Measurements from ENCODE around the gene CEACAM6. TPM values are rescaled to one million over a fixed set of nuclear protein-coding genes. Genes with fewer than 3 reads are reported as not detected.
A peak's percentile ranks its signal among the peaks of the same experiment; 100 is the strongest.

Gene CEACAM6
- total and polyA plus RNA-seq, 9 of the 15 experiments (the other 6 are each of a cell fraction or from before 2014, with no cell fraction given), result 0.24 TPM; not detected in 8

DNA sequence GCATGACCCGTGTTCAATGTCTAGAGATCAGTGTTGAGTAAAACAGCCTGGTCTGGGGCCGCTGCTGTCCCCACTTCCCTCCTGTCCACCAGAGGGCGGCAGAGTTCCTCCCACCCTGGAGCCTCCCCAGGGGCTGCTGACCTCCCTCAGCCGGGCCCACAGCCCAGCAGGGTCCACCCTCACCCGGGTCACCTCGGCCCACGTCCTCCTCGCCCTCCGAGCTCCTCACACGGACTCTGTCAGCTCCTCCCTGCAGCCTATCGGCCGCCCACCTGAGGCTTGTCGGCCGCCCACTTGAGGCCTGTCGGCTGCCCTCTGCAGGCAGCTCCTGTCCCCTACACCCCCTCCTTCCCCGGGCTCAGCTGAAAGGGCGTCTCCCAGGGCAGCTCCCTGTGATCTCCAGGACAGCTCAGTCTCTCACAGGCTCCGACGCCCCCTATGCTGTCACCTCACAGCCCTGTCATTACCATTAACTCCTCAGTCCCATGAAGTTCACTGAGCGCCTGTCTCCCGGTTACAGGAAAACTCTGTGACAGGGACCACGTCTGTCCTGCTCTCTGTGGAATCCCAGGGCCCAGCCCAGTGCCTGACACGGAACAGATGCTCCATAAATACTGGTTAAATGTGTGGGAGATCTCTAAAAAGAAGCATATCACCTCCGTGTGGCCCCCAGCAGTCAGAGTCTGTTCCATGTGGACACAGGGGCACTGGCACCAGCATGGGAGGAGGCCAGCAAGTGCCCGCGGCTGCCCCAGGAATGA lies 48.4 kb upstream of the CEACAM6 start (continued):
- TF ChIP-seq SP1 (CRISPR knock-in tag; IDR thresholded peaks at IDR 0.05) (peak; percentile 42; the same call in 1 of the 2 replicates), ZNF586 (CRISPR knock-in tag; conservative IDR thresholded peaks at IDR 0.05) (no peak), ZNF830 (CRISPR knock-in tag; IDR thresholded peaks at IDR 0.05) (no peak), RBFOX2 (IDR thresholded peaks at IDR 0.05; ENCODE audit: low read depth, low read length) (no peak), ZBTB1 (CRISPR knock-in tag; IDR thresholded peaks at IDR 0.05; ENCODE audit: borderline replicate concordance, low read depth) (no peak), KLF16 (IDR thresholded peaks at IDR 0.05) (peak; percentile 60; the same call in 1 of the 2 replicates), XRCC5 (IDR thresholded peaks at IDR 0.05; ENCODE audit: low read depth, low read length) (peak; percentile 61; the same call in 1 of the 2 replicates), ZNF274 (IDR thresholded peaks at IDR 0.05; ENCODE audit: borderline replicate concordance, low read depth, low read length) (no peak), ZNF668 (CRISPR knock-in tag; IDR thresholded peaks at IDR 0.05) (no peak), HMGN3 (IDR thresholded peaks at IDR 0.05; ENCODE audit: borderline replicate concordance, extremely low read depth, insufficient read length, low read depth, low read length) (no peak), SAFB2 (IDR thresholded peaks at IDR 0.05; ENCODE audit: borderline replicate concordance, low read depth, low read length, severe bottlenecking) (no peak), RBM39 (optimal IDR thresholded peaks at IDR 0.05; ENCODE audit: low read depth, low read length) (no peak), MCM5 (IDR thresholded peaks at IDR 0.05; ENCODE audit: low read depth) (no peak), MIER1 (IDR thresholded peaks at IDR 0.05; ENCODE audit: low read depth) (peak; percentile 90), SMARCE1 (IDR thresholded peaks at IDR 0.05) (no peak), NR2C2 (CRISPR knock-in tag; IDR thresholded peaks at IDR 0.05) (no peak), NR2C2 (tag; IDR thresholded peaks at IDR 0.05) (no peak), BRD4 (IDR thresholded peaks at IDR 0.05) (no peak), HIVEP1 (CRISPR knock-in tag; IDR thresholded peaks at IDR 0.05) (no peak), GABPB2 (CRISPR knock-in tag; conservative IDR thresholded peaks at IDR 0.05) (no peak)
- TF ChIP-seq, protein P1, sequence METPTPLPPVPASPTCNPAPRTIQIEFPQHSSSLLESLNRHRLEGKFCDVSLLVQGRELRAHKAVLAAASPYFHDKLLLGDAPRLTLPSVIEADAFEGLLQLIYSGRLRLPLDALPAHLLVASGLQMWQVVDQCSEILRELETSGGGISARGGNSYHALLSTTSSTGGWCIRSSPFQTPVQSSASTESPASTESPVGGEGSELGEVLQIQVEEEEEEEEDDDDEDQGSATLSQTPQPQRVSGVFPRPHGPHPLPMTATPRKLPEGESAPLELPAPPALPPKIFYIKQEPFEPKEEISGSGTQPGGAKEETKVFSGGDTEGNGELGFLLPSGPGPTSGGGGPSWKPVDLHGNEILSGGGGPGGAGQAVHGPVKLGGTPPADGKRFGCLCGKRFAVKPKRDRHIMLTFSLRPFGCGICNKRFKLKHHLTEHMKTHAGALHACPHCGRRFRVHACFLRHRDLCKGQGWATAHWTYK (CRISPR knock-in tag; IDR thresholded peaks at IDR 0.05), result no peak
- TF ChIP-seq, protein P2, sequence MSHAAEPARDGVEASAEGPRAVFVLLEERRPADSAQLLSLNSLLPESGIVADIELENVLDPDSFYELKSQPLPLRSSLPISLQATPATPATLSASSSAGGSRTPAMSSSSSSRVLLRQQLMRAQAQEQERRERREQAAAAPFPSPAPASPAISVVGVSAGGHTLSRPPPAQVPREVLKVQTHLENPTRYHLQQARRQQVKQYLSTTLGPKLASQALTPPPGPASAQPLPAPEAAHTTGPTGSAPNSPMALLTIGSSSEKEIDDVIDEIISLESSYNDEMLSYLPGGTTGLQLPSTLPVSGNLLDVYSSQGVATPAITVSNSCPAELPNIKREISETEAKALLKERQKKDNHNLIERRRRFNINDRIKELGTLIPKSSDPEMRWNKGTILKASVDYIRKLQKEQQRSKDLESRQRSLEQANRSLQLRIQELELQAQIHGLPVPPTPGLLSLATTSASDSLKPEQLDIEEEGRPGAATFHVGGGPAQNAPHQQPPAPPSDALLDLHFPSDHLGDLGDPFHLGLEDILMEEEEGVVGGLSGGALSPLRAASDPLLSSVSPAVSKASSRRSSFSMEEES (CRISPR knock-in tag; IDR thresholded peaks at IDR 0.05), result no peak
- TF ChIP-seq, protein P3, sequence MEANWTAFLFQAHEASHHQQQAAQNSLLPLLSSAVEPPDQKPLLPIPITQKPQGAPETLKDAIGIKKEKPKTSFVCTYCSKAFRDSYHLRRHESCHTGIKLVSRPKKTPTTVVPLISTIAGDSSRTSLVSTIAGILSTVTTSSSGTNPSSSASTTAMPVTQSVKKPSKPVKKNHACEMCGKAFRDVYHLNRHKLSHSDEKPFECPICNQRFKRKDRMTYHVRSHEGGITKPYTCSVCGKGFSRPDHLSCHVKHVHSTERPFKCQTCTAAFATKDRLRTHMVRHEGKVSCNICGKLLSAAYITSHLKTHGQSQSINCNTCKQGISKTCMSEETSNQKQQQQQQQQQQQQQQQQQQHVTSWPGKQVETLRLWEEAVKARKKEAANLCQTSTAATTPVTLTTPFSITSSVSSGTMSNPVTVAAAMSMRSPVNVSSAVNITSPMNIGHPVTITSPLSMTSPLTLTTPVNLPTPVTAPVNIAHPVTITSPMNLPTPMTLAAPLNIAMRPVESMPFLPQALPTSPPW (CRISPR knock-in tag; IDR thresholded peaks at IDR 0.05), result peak; percentile 45; the same call in 1 of the 2 replicates
- TF ChIP-seq, protein P4, sequence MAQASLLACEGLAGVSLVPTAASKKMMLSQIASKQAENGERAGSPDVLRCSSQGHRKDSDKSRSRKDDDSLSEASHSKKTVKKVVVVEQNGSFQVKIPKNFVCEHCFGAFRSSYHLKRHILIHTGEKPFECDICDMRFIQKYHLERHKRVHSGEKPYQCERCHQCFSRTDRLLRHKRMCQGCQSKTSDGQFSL (CRISPR knock-in tag; IDR thresholded peaks at IDR 0.05), result no peak
- TF ChIP-seq, protein P4 (tag; IDR thresholded peaks at IDR 0.05), result no peak
